Ascending aorta (tissue), 2 donors: ENCODE data around the gene CYP19A1. TPM values are rescaled to one million over a fixed set of nuclear protein-coding genes. Genes with fewer than 3 reads are reported as not detected.
A peak's percentile ranks its signal among the peaks of the same experiment; 100 is the strongest.
"Not testable (repeated sequence)": the region's sequence is repeated elsewhere in the genome, so short reads cannot be mapped to it uniquely, and the experiment has no call there.

Source experiments
- DNase-seq, 2 donors: peaks; one replicate each; pipeline ENCODE4 v3.0.0-alpha.2; 2019; ENCODE audit warnings: low spot score in 2 of 2
- H3K27ac ChIP-seq, 2 donors: fragments of 200-600 bp; sonication (generic); one replicate each; pipeline ENCODE4 v1.5.1; 2016 to 2017; ENCODE audit warnings: mild to moderate bottlenecking in 1 of 2
- H3K27me3 ChIP-seq: fragments of 200-600 bp; sonication (generic); one replicate; pipeline ENCODE4 v1.5.1; 2017
- H3K36me3 ChIP-seq, 2 donors: fragments of 200-600 bp; sonication (generic); one replicate each; pipeline ENCODE4 v1.5.1; 2016
- H3K4me1 ChIP-seq, 2 donors: fragments of 200-600 bp; sonication (generic); one replicate each; pipeline ENCODE4 v1.5.1; 2016 to 2017; ENCODE audit warnings: mild to moderate bottlenecking in 1 of 2
- H3K4me3 ChIP-seq, 2 donors: fragments of 200-600 bp; sonication (generic); one replicate each; pipeline ENCODE4 v1.5.1; 2016 to 2017; ENCODE audit warnings: mild to moderate bottlenecking in 1 of 2
- H3K9me3 ChIP-seq, 2 donors: fragments of 200-600 bp; sonication (generic); one replicate each; pipeline ENCODE4 v1.5.1; 2016
- intact Hi-C: fragments of 100-400 bp; cut with DNase I; formaldehyde crosslinking; loops from one replicate; pipeline ENCODE4 v1.15.1; 2023
- total RNA-seq: library from RNA; depleted of rRNA; stranded (reverse); fragments of >200 nt; gene quantifications from one replicate; pipeline ENCODE4 v1.1.0, GENCODE V29; 2016
- TF ChIP-seq, protein P1 (sequence below), 3 experiments: fragments of 200-600 bp in 2 of 3; fragments of 450-650 bp in 1 of 3; sonication (generic) in 2 of 3; IDR thresholded peaks; one replicate each; pipeline ENCODE4 v1.5.1; 2016 to 2019; ENCODE audit warnings: antibody characterized with exemption in 3 of 3, mild to moderate bottlenecking in 1 of 3, moderate library complexity in 1 of 3

Gene CYP19A1
- total RNA-seq, 1 donor from 2014 or later = 95.7 TPM

DNA sequence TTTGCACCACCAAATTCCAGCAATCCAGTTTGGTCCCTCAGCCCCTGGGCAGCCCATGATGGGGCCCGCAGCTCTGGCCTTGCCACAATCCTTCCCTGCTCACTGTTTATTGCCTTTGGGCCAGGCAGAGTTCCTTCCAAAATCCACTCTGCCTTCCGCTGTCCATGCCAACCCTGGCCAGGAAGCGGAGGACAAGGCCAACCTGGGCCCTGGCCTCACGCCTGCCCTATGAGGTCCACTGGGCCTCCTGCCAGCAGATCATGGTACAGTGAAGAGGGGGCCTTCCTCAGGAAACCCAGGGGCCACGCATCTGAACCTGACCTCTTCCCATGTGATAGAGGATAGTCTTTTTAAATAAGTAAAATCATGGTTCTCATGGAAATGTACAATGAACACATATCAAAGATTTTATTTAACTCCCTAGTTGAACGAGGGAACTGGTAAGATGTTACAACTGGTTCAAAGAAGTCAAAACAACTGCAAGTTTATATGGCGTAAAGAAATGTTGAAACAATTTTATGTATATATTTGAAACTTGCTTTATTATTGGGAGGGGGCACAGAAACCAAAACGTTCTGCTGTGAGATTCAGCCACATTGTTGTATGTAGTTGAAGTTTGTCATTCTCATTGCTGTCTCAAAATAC lies 147.8 kb downstream of the CYP19A1 start:
- Histone ChIP-seq H3K4me3 (no peak overlapping the region), H3K4me1 (peaks cover 7 to 42% of the 10 kb centered on the region in 2 donors), H3K36me3 (no peaks in the 10 kb centered on the region), H3K27me3 (no peaks in the 10 kb centered on the region), H3K27ac (peak overlapping the region; percentile 78 to 84), H3K9me3 (no peaks in the 10 kb centered on the region)
- intact Hi-C loops = loop anchor here (5.0 to 10.0 kb wide), 2 partner anchors 58 to 116 kb away; no protein-coding TSS in a partner anchor
- TF ChIP-seq, protein P1, sequence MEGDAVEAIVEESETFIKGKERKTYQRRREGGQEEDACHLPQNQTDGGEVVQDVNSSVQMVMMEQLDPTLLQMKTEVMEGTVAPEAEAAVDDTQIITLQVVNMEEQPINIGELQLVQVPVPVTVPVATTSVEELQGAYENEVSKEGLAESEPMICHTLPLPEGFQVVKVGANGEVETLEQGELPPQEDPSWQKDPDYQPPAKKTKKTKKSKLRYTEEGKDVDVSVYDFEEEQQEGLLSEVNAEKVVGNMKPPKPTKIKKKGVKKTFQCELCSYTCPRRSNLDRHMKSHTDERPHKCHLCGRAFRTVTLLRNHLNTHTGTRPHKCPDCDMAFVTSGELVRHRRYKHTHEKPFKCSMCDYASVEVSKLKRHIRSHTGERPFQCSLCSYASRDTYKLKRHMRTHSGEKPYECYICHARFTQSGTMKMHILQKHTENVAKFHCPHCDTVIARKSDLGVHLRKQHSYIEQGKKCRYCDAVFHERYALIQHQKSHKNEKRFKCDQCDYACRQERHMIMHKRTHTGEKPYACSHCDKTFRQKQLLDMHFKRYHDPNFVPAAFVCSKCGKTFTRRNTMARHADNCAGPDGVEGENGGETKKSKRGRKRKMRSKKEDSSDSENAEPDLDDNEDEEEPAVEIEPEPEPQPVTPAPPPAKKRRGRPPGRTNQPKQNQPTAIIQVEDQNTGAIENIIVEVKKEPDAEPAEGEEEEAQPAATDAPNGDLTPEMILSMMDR (IDR thresholded peaks at IDR 0.05) = no peak
- no peak for DNase-seq

DNA sequence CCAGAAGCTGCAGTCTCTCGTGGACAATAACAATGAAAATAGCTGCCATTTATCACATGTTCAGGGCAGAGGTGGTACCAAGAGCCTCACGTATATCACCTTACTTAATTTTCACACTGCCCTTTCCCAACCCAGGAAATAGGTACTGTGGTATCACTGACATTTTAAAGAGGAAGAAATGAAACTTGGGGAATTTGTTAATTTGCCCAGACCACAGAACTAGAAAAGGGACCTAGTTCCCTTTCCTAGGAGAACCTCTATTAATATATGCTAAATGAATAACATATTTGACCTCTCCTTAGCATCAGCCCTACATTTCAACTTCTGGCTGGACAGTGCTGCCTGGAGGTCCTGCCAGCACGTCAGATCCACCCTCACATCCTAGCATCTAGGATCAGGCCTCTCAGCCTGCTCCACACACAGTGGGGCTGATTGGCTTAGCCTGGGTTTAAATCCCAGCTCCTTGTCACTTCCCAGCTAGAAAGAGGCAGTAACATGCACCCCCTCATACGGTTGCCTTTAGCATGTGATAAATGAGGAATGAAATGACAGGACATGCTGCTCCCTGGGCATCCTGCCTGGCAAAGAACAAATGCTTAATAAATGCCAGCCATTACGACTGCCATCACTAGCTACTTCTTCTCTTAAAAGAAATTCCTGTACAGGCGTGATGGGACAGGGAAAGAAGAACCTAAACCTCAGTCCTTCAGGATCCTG lies 148.6 kb downstream of the CYP19A1 start:
- Histone ChIP-seq H3K36me3 (no peaks in the 10 kb centered on the region), H3K9me3 (no peaks in the 10 kb centered on the region), H3K4me1 (peaks cover 7 to 42% of the 10 kb centered on the region in 2 donors), H3K27ac (peak overlapping the region; percentile 78 to 84), H3K4me3 (no peak overlapping the region), H3K27me3 (no peaks in the 10 kb centered on the region)
- no peak for DNase-seq
- TF ChIP-seq, protein P1 (IDR thresholded peaks at IDR 0.05) = no peak
- intact Hi-C loops = loop anchor here (5.0 to 10.0 kb wide), 2 partner anchors 58 to 115 kb away; no protein-coding TSS in a partner anchor

DNA sequence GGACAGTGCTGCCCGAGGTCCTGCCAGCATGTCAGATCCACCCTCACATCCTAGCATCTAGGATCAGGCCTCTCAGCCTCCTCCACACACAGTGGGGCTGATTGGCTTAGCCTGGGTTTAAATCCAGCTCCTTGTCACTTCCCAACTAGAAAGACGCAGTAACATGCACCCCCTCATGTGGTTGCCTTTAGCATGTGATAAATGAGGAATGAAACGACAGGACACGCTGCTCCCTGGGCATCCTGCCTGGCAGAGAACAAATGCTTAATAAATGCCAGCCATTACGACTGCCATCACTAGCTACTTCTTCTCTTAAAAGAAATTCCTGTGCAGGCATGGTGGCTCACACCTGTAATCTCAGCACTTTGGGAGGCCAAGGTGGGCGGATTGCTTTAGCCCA lies 149.6 kb downstream of the CYP19A1 start:
- H3K36me3 ChIP-seq, intact Hi-C loops, H3K27me3 ChIP-seq, H3K9me3 ChIP-seq, H3K4me3 ChIP-seq, DNase-seq: not testable (repeated sequence)
- H3K27ac ChIP-seq = peak overlapping the region; percentile 49 to 52
- peaks cover 7 to 39% of the 10 kb centered on the region in 2 donors for H3K4me1 ChIP-seq

DNA sequence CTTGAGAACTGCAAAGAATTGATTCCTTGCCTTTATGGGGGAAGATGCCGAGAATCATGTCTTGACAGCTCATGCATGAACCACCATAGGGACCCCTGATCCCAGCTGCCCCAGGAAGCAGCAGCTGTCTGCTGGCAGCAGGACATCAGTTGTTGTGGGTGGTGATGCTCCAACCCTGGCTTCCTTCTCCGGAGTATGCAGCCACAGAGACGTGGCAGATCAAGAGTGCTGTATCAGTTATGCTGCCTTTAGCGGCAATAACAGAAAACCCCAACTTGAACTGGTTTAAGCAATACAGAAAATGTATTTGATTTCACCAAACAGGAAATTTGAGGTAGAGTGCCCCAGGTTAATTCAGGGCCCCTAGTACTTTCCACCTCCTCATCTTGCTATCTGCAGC lies 151.5 kb downstream of the CYP19A1 start:
- Histone ChIP-seq H3K27ac (no peak overlapping the region), H3K4me1 (peaks cover 7 to 23% of the 10 kb centered on the region in 2 donors), H3K36me3 (no peaks in the 10 kb centered on the region), H3K27me3 (no peaks in the 10 kb centered on the region), H3K4me3 (no peak overlapping the region), H3K9me3 (no peaks in the 10 kb centered on the region)
- TF ChIP-seq, protein P1 (IDR thresholded peaks at IDR 0.05) = no peak
- DNase-seq = no peak
- intact Hi-C loops = no loop called here

DNA sequence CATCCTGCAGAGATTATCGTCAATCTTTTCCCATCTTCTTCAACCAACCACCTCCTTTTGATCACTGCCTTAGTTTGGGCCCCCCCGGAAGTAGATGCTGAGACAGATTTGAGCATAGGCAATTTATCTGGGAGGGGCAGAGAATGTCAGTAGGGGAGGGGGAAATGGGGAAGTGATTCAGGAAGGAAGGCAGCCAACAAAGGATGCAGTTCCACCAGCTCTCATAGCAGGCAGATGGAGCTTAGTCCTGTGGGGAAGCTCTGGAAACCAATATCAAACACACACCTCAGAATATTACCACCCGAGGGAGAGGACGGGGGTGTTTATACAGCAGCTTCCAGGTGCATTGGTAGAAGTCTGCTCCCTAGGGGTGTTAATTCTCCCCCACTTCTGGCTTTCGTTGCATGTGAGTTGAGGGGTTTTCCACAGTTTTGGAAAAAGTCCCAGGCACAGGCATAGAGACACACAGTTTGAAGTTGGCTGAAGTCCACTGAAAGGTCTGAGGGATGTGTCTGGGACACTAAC lies 152.2 kb downstream of the CYP19A1 start:
- H3K27ac ChIP-seq = no peak overlapping the region
- H3K4me3 ChIP-seq = no peak overlapping the region
- no peak for DNase-seq
- TF ChIP-seq, protein P1 (IDR thresholded peaks at IDR 0.05) = no peak
- peaks cover 7 to 21% of the 10 kb centered on the region in 2 donors for H3K4me1 ChIP-seq
- no peaks in the 10 kb centered on the region for H3K9me3 ChIP-seq
- H3K36me3 ChIP-seq = no peaks in the 10 kb centered on the region
- intact Hi-C loops = no loop called here
- no peaks in the 10 kb centered on the region for H3K27me3 ChIP-seq
